Stimulated activated naive CD8-positive, alpha-beta T cell treated with anti-CD3 and anti-CD28 coated beads, Interleukin-15, amount 100 ng/mL, for 72 hours (primary cell): ENCODE data around the gene THAP12.

Source experiments
- ATAC-seq: fragments of 150-1000 bp; cut with Tn5 transposase; 2 replicates; pipeline ENCODE4 v1.10.0; 2021; ENCODE audit warnings: mild to moderate bottlenecking, moderate library complexity
- DNase-seq, 2 donors: peaks; one replicate each; pipeline ENCODE4 v3.0.0; 2021 to 2022
- H3K27ac Mint-ChIP-seq, 2 donors: one replicate each; pipeline ENCODE4 v1.8.0; 2022; ENCODE audit warnings: mild to moderate bottlenecking in 2 of 2, mixed read lengths in 2 of 2, moderate library complexity in 2 of 2
- H3K27me3 Mint-ChIP-seq: one replicate; pipeline ENCODE4 v1.8.0; 2022; ENCODE audit warnings: mixed read lengths
- H3K4me1 Mint-ChIP-seq: one replicate; pipeline ENCODE4 v1.8.0; 2022; ENCODE audit warnings: mild to moderate bottlenecking, mixed read lengths
- H3K4me3 Mint-ChIP-seq, 2 donors: one replicate each; pipeline ENCODE4 v1.8.0; 2022; ENCODE audit warnings: mild to moderate bottlenecking in 2 of 2, mixed read lengths in 2 of 2, moderate library complexity in 1 of 2
- H3K9me3 Mint-ChIP-seq, 2 donors: one replicate each; pipeline ENCODE4 v1.8.0; 2022; ENCODE audit warnings: mixed read lengths in 2 of 2

Gene THAP12

GRCh38 chr11:76391811-76392475 is 11.0 kb upstream of the THAP12 start:
- DNase-seq (no peak), ATAC-seq (no peak)
- no peak overlapping the region for H3K27ac Mint-ChIP-seq
- H3K4me1 Mint-ChIP-seq: no peaks in the 10 kb centered on the region
- H3K4me3 Mint-ChIP-seq: no peak overlapping the region
- H3K27me3 Mint-ChIP-seq: no peaks in the 10 kb centered on the region
- no peaks in the 10 kb centered on the region for H3K9me3 Mint-ChIP-seq

- ATAC-seq: no peak
- Mint-ChIP-seq H3K4me3 (no peak overlapping the region), H3K27ac (peak overlapping the region in 1 of 2 donors; percentile 60)
Observed at GRCh38 chr11:76391021-76391420, 10.1 kb upstream of the THAP12 start.

GRCh38 chr11:76388408-76388807 is 7.5 kb upstream of the THAP12 start:
- ATAC-seq (no peak), DNase-seq (no peak)
- Mint-ChIP-seq H3K4me3 (no peak overlapping the region), H3K4me1 (peaks cover 16% of the 10 kb centered on the region), H3K27ac (no peak overlapping the region), H3K27me3 (no peaks in the 10 kb centered on the region), H3K9me3 (no peaks in the 10 kb centered on the region)

More at GRCh38 chr11:76391021-76391420, 10.1 kb upstream of the THAP12 start:
- no peak for DNase-seq
- Mint-ChIP-seq H3K27me3 (no peaks in the 10 kb centered on the region), H3K4me1 (no peaks in the 10 kb centered on the region), H3K9me3 (no peaks in the 10 kb centered on the region)

- no peaks in the 10 kb centered on the region for H3K27me3 Mint-ChIP-seq
- H3K4me1 Mint-ChIP-seq: peaks cover 39% of the 10 kb centered on the region
- no peak overlapping the region for H3K4me3 Mint-ChIP-seq
- ATAC-seq (no peak), DNase-seq (no peak)
- H3K27ac Mint-ChIP-seq: no peak overlapping the region
- no peaks in the 10 kb centered on the region for H3K9me3 Mint-ChIP-seq
Observed at GRCh38 chr11:76385903-76386302, 5.0 kb upstream of the THAP12 start.

- Mint-ChIP-seq H3K27ac (no peak overlapping the region), H3K4me1 (peaks cover 66% of the 10 kb centered on the region), H3K9me3 (no peaks in the 10 kb centered on the region), H3K4me3 (peak overlapping the region; percentile 92 to 95), H3K27me3 (no peaks in the 10 kb centered on the region)
- ATAC-seq (no peak), DNase-seq (no peak)
Observed at GRCh38 chr11:76382209-76382608, 1.3 kb upstream of the THAP12 start.

GRCh38 chr11:76380159-76380976 is 564 bp downstream of the THAP12 start:
- H3K4me3 Mint-ChIP-seq: peak overlapping the region; percentile 86 to 95
- ATAC-seq (peak; percentile 71), DNase-seq (peak; percentile 71 to 81)
- H3K4me1 Mint-ChIP-seq: peaks cover 80% of the 10 kb centered on the region
- H3K9me3 Mint-ChIP-seq: no peaks in the 10 kb centered on the region
- no peaks in the 10 kb centered on the region for H3K27me3 Mint-ChIP-seq
- H3K27ac Mint-ChIP-seq: peak overlapping the region; percentile 96 to 97

GRCh38 chr11:76379807-76380158 is 1.1 kb downstream of the THAP12 start:
- H3K4me1 Mint-ChIP-seq: peaks cover 81% of the 10 kb centered on the region
- H3K27me3 Mint-ChIP-seq: no peaks in the 10 kb centered on the region
- no peaks in the 10 kb centered on the region for H3K9me3 Mint-ChIP-seq
- ATAC-seq (no peak), DNase-seq (no peak)
- H3K27ac Mint-ChIP-seq: peak overlapping the region; percentile 96 to 97
- H3K4me3 Mint-ChIP-seq: peak overlapping the region; percentile 86 to 92

GRCh38 chr11:76376746-76377558 is 4.0 kb downstream of the THAP12 start:
- Mint-ChIP-seq H3K27me3 (no peaks in the 10 kb centered on the region), H3K4me1 (peaks cover 70% of the 10 kb centered on the region), H3K4me3 (peak overlapping the region; percentile 35 to 36), H3K27ac (no peak overlapping the region), H3K9me3 (no peaks in the 10 kb centered on the region)
- DNase-seq (no peak), ATAC-seq (peak; percentile 14)

- ATAC-seq (peak; percentile 99), DNase-seq (peak in 1 of 2 donors; percentile 26)
- Mint-ChIP-seq H3K27me3 (no peaks in the 10 kb centered on the region), H3K9me3 (no peaks in the 10 kb centered on the region), H3K4me3 (peak overlapping the region; percentile 11 to 48), H3K27ac (peak overlapping the region; percentile 0 to 74), H3K4me1 (peaks cover 60% of the 10 kb centered on the region)
Observed at GRCh38 chr11:76371170-76371569, 9.8 kb downstream of the THAP12 start.

GRCh38 chr11:76369406-76369805 is 11.5 kb downstream of the THAP12 start:
- no peaks in the 10 kb centered on the region for H3K27me3 Mint-ChIP-seq
- DNase-seq: no peak
- ATAC-seq: no peak
- peaks cover 55% of the 10 kb centered on the region for H3K4me1 Mint-ChIP-seq
- H3K27ac Mint-ChIP-seq: no peak overlapping the region
- H3K4me3 Mint-ChIP-seq: no peak overlapping the region
- H3K9me3 Mint-ChIP-seq: no peaks in the 10 kb centered on the region

GRCh38 chr11:76368490-76368889 is 12.4 kb downstream of the THAP12 start:
- Mint-ChIP-seq H3K27me3 (no peaks in the 10 kb centered on the region), H3K27ac (no peak overlapping the region), H3K4me3 (no peak overlapping the region), H3K4me1 (peaks cover 49% of the 10 kb centered on the region), H3K9me3 (no peaks in the 10 kb centered on the region)
- ATAC-seq: no peak
- DNase-seq: no peak

- no peak for ATAC-seq
- peaks cover 47% of the 10 kb centered on the region for H3K4me1 Mint-ChIP-seq
- H3K27ac Mint-ChIP-seq: peak overlapping the region in 1 of 2 donors; percentile 12
Observed at GRCh38 chr11:76365038-76365679, 15.8 kb downstream of the THAP12 start.

GRCh38 chr11:76362716-76363115 is 18.2 kb downstream of the THAP12 start:
- H3K27ac Mint-ChIP-seq: no peak overlapping the region
- ATAC-seq (no peak), DNase-seq (no peak)
- H3K4me3 Mint-ChIP-seq: no peak overlapping the region
- peaks cover 29% of the 10 kb centered on the region for H3K4me1 Mint-ChIP-seq
- H3K27me3 Mint-ChIP-seq: no peaks in the 10 kb centered on the region
- H3K9me3 Mint-ChIP-seq: no peaks in the 10 kb centered on the region

More at GRCh38 chr11:76365038-76365679, 15.8 kb downstream of the THAP12 start:
- no peak overlapping the region for H3K4me3 Mint-ChIP-seq
- no peaks in the 10 kb centered on the region for H3K9me3 Mint-ChIP-seq
- H3K27me3 Mint-ChIP-seq: no peaks in the 10 kb centered on the region
- DNase-seq: no peak

- H3K9me3 Mint-ChIP-seq: no peaks in the 10 kb centered on the region
- H3K27me3 Mint-ChIP-seq: no peaks in the 10 kb centered on the region
- H3K4me1 Mint-ChIP-seq: peaks cover 29% of the 10 kb centered on the region
- ATAC-seq (peak; percentile 78), DNase-seq (no peak)
- H3K27ac Mint-ChIP-seq: peak overlapping the region in 1 of 2 donors; percentile 42
- peak overlapping the region in 1 of 2 donors; percentile 14 for H3K4me3 Mint-ChIP-seq
Observed at GRCh38 chr11:76361776-76362175, 19.2 kb downstream of the THAP12 start.

- Mint-ChIP-seq H3K4me3 (peak overlapping the region in 1 of 2 donors; percentile 14), H3K4me1 (peaks cover 28% of the 10 kb centered on the region), H3K27ac (peak overlapping the region in 1 of 2 donors; percentile 42), H3K9me3 (no peaks in the 10 kb centered on the region), H3K27me3 (no peaks in the 10 kb centered on the region)
- no peak for DNase-seq
- peak; percentile 49 for ATAC-seq
Observed at GRCh38 chr11:76361374-76361773, 19.6 kb downstream of the THAP12 start.
